CD4-positive, alpha-beta T cell (primary cell): ENCODE data around the gene PCSK4. TPM values are rescaled to one million over a fixed set of nuclear protein-coding genes. Genes with fewer than 3 reads are reported as not detected.

Experiments
- ATAC-seq: fragments of 200-7000 bp; cut with Tn5 transposase; one replicate; pipeline ENCODE4 v1.10.0; 2022; ENCODE audit warnings: mild to moderate bottlenecking; ENCODE audit not compliant: poor library complexity
- CTCF ChIA-PET: fragments of 350-600 bp; sonication (Branson Sonifier 250); formaldehyde crosslinking; loops from one replicate; lab custom pipeline; 2021; ENCODE audit warnings: antibody characterized with exemption, inconsistent platforms; lab: Charles Lee
- POLR2A ChIA-PET: fragments of 350-600 bp; sonication (Branson Sonifier 250); formaldehyde crosslinking; loops from one replicate; lab custom pipeline; 2021; ENCODE audit warnings: antibody characterized with exemption, inconsistent platforms; lab: Charles Lee
- DNase-seq, 14 experiments: peaks; one replicate each; pipeline ENCODE4 v3.0.0-alpha.2; 2013 to 2020; ENCODE audit warnings: mixed read lengths in 2 of 14
- H3K27ac ChIP-seq, 2 donors: one replicate each; pipeline versions ENCODE4 v1.5.1 to v1.7.0; 2013; ENCODE audit warnings: low read length in 2 of 2, low read depth in 1 of 2, mild to moderate bottlenecking in 1 of 2
- H3K27me3 ChIP-seq, 2 experiments: 1 replicate in 1 of 2; 2 replicates in 1 of 2; pipeline versions ENCODE4 v1.6.1 to v1.7.0; 2013; ENCODE audit warnings: low read length in 2 of 2, control low read depth in 1 of 2, mild to moderate bottlenecking in 1 of 2, moderate library complexity in 1 of 2; ENCODE audit not compliant: insufficient read depth in 2 of 2, control insufficient read depth in 1 of 2
- H3K36me3 ChIP-seq: one replicate; pipeline ENCODE4 v1.6.1; 2013; ENCODE audit warnings: low read length, control low read depth; ENCODE audit not compliant: insufficient read depth
- H3K4me1 ChIP-seq: one replicate; pipeline ENCODE4 v1.6.1; 2013; ENCODE audit warnings: low read length, control low read depth; ENCODE audit not compliant: insufficient read depth
- H3K4me3 ChIP-seq: one replicate; pipeline ENCODE4 v1.5.1; 2013; ENCODE audit warnings: mild to moderate bottlenecking, low read length, moderate library complexity
- H3K9me3 ChIP-seq, 2 experiments: 1 replicate in 1 of 2; 2 replicates in 1 of 2; pipeline versions ENCODE4 v1.6.1 to v1.7.0; 2013; ENCODE audit warnings: low read length in 2 of 2, mild to moderate bottlenecking in 2 of 2, control low read depth in 1 of 2, moderate library complexity in 1 of 2; ENCODE audit not compliant: control insufficient read depth in 1 of 2, insufficient read depth in 1 of 2
- H3K27ac Mint-ChIP-seq: one replicate; pipeline ENCODE4 v1.8.0; 2020; ENCODE audit warnings: mixed read lengths
- H3K27me3 Mint-ChIP-seq: one replicate; pipeline ENCODE4 v1.8.0; 2021; ENCODE audit warnings: mixed read lengths
- H3K36me3 Mint-ChIP-seq: one replicate; pipeline ENCODE4 v1.8.0; 2021; ENCODE audit warnings: low read depth, mixed read lengths
- H3K4me1 Mint-ChIP-seq: one replicate; pipeline ENCODE4 v1.8.0; 2021; ENCODE audit warnings: low read depth, mixed read lengths
- H3K4me3 Mint-ChIP-seq: one replicate; pipeline ENCODE4 v1.8.0; 2020; ENCODE audit warnings: mild to moderate bottlenecking, mixed read lengths
- H3K9me3 Mint-ChIP-seq: one replicate; pipeline ENCODE4 v1.8.0; 2020; ENCODE audit warnings: mixed read lengths
- CTCF ChIP-seq: fragments of 200-600 bp; IDR thresholded peaks from one replicate; pipeline ENCODE4 v1.8.0; 2022; ENCODE audit warnings: antibody characterized with exemption, mild to moderate bottlenecking
- intact Hi-C, 2 experiments: fragments of 100-400 bp; cut with DNase I in 1 of 2; cut with micrococcal nuclease in 1 of 2; formaldehyde crosslinking; loops; one replicate each; pipeline versions ENCODE4 v1.15.1 to v1.9.0; 2023 to 2025; cut with DNase I, micrococcal nuclease
- total RNA-seq, 174 experiments: library from RNA in 2 of 174; stranded (reverse) in 2 of 174; gene quantifications; one replicate each; pipeline ENCODE4 v1.2.3 and lab custom pipeline; 2021 to 2026

The PCSK4 gene
- total RNA-seq, 2 experiments from 2014 or later, result 4.2 to 5.2 TPM

- Mint-ChIP-seq H3K9me3 (no peaks in the 10 kb centered on the region), H3K4me1 (peaks cover 31% of the 10 kb centered on the region), H3K27ac (no peak overlapping the region), H3K4me3 (peak overlapping the region; percentile 1), H3K36me3 (no peaks in the 10 kb centered on the region), H3K27me3 (peaks cover 77% of the 10 kb centered on the region)
- intact Hi-C loops, result no loop called here
- TF ChIP-seq CTCF, result no peak
- POLR2A ChIA-PET, result no interaction called here
- no peak overlapping the region for H3K4me3 ChIP-seq
- peaks cover 43% of the 10 kb centered on the region for H3K4me1 ChIP-seq
- DNase-seq (no peak), ATAC-seq (no peak)
- no peaks in the 10 kb centered on the region for H3K36me3 ChIP-seq
- CTCF ChIA-PET, result no interaction called here
- H3K27me3 ChIP-seq, result peaks cover 73 to 95% of the 10 kb centered on the region in 2 experiments
- peaks cover 0 to 55% of the 10 kb centered on the region in 2 experiments for H3K9me3 ChIP-seq
- H3K27ac ChIP-seq, result no peak overlapping the region
Observed at GRCh38 chr19:1450735-1451731, 39.1 kb downstream of the PCSK4 start.

DNA sequence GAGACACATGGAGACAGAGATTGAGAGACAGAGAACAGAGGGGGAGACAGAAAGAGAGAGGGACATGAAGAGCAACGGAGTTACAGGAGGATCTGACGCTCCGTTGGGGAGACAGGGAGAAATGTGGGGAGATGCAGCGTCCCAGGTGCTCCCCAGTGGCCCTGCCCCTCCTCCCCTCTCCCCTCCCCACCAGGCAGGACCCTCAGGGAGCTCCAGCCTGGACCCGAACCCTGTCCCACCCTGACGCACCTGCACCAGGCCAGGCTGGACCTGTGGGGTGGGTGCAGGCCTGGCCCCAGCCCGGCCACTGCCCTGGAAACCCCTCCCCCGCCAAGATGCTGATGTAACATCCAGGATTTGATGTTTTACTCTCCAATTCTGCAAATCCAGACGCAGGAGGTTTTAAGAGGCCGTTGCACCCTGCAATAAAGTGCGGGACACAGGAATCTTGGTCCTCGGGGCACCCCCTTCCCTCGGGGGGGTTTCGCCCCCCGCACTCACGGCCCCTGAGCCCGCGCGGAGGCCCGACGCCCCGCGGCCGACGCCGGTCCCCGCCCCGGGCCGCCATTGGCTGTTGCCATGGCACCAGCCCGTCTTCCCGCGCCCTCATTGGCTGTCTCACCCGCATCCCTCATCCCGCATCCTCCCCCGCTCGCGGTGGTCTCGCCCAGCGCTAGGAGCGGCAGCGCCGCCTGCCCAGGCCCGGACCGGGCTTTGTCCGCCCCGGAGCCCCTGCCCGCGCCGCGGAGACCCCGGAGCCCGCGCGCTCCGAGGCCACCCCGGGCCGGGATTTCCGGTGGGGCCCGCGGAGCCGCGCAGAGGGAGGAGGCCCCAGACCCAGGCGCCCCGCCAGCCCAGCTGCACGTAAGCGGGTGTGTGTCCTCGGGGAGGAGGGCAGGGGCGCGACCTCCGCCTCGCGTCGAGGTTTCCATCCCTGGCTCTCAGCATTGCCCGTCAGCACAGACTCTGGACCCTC, 40.4 kb downstream of the PCSK4 start, which contains the start of gene APC2:
APC2 (plus strand) TSS at position 655 of the 976 bp plus-strand sequence. CDS start 2,881 bp downstream, outside the sequence.
- Mint-ChIP-seq H3K27me3 (peaks cover 64% of the 10 kb centered on the region), H3K4me1 (peaks cover 20% of the 10 kb centered on the region), H3K4me3 (peak within 1 kb of the TSS; percentile 1), H3K27ac (no peak within 1 kb of the TSS), H3K9me3 (no peaks in the 10 kb centered on the region), H3K36me3 (no peaks in the 10 kb centered on the region)
- ChIA-PET POLR2A (no interaction called here), CTCF (no interaction called here)
- ATAC-seq, result peak; percentile 34
- peak in 3 of 14 experiments; percentile 25 to 54 (median 30) for DNase-seq
- peaks cover 0 to 46% of the 10 kb centered on the region in 2 experiments for H3K9me3 ChIP-seq
- intact Hi-C loops, result no loop called here
- H3K27ac ChIP-seq, result no peak within 1 kb of the TSS
- no peak within 1 kb of the TSS for H3K4me3 ChIP-seq
- peaks cover 61 to 87% of the 10 kb centered on the region in 2 experiments for H3K27me3 ChIP-seq
- TF ChIP-seq CTCF, result no peak
- H3K4me1 ChIP-seq, result peaks cover 42% of the 10 kb centered on the region
- H3K36me3 ChIP-seq, result no peaks in the 10 kb centered on the region

- ATAC-seq (no peak), DNase-seq (no peak)
- Histone ChIP-seq H3K27me3 (peaks cover 55 to 70% of the 10 kb centered on the region in 2 experiments), H3K4me1 (peaks cover 41% of the 10 kb centered on the region), H3K36me3 (no peaks in the 10 kb centered on the region), H3K9me3 (peaks cover 0 to 37% of the 10 kb centered on the region in 2 experiments), H3K4me3 (no peak overlapping the region), H3K27ac (no peak overlapping the region)
- no peak overlapping the region for H3K27ac Mint-ChIP-seq
- CTCF ChIA-PET, result no interaction called here
- no peaks in the 10 kb centered on the region for H3K36me3 Mint-ChIP-seq
- peaks cover 14% of the 10 kb centered on the region for H3K4me1 Mint-ChIP-seq
- POLR2A ChIA-PET, result interaction anchor here (1.2 kb wide), 1 partner anchor 21 kb away, joined by 4 read pairs; no protein-coding TSS in a partner anchor
- intact Hi-C loops, result no loop called here
- H3K27me3 Mint-ChIP-seq, result peaks cover 51% of the 10 kb centered on the region
- H3K9me3 Mint-ChIP-seq, result no peaks in the 10 kb centered on the region
- peak overlapping the region; percentile 58 for H3K4me3 Mint-ChIP-seq
- no peak for TF ChIP-seq CTCF
Observed at GRCh38 chr19:1447944-1448343, 42.2 kb downstream of the PCSK4 start.
